SH-SY5Y (cell line): ENCODE data around the gene TIMM50.

Source experiments
- GATA2 ChIP-seq: IDR thresholded peaks from 2 replicates; pipeline ENCODE4 v1.6.1; 2011; ENCODE audit warnings: mild to moderate bottlenecking, low read depth, low read length
- GATA3 ChIP-seq: IDR thresholded peaks from 2 replicates; pipeline ENCODE4 v1.6.1; 2011; ENCODE audit warnings: low read depth, mild to moderate bottlenecking, low read length, moderate library complexity

- TF ChIP-seq GATA3 (no peak), GATA2 (no peak)
These were observed 44.6 kb downstream of the TIMM50 start for GRCh38 chr19:39525205-39525604.
